Lower leg skin (tissue), 4 donors: Measurements from ENCODE around the gene PAPPA. TPM values are rescaled to one million over a fixed set of nuclear protein-coding genes. Genes with fewer than 3 reads are reported as not detected.

ENCODE experiments used
- DNase-seq, 2 donors: peaks; one replicate each; pipeline ENCODE4 v3.0.0-alpha.2; 2019; ENCODE audit warnings: low spot score in 2 of 2
- H3K4me3 ChIP-seq: fragments of 200-600 bp; sonication (generic); 2 replicates; pipeline ENCODE4 v1.5.1; 2017; ENCODE audit warnings: mild to moderate bottlenecking, low read depth; ENCODE audit not compliant: poor library complexity, severe bottlenecking
- POLR2A ChIP-seq, 2 donors: fragments of 450-650 bp; IDR thresholded peaks; one replicate each; pipeline ENCODE4 v1.6.1; 2016 to 2017; ENCODE audit warnings: antibody characterized with exemption in 2 of 2, mild to moderate bottlenecking in 1 of 2, moderate library complexity in 1 of 2
- WGBS, 2 donors: methylation state at CpG; one replicate each; pipeline ENCODE4 v1.1.5; 2018; 5-methylcytosine and 5-hydroxymethylcytosine counted together
- intact Hi-C: fragments of 100-400 bp; cut with DNase I; formaldehyde crosslinking; loops from one replicate; pipeline ENCODE4 v1.15.0; 2023; ENCODE audit warnings: low total_unique reads
- total RNA-seq, 4 donors: library from RNA; depleted of rRNA; stranded (reverse); fragments of >200 nt; gene quantifications; one replicate each; pipeline ENCODE4 v1.1.0, GENCODE V29; 2016
- TF ChIP-seq, protein P1 (sequence below), 3 donors: fragments of 450-650 bp; IDR thresholded peaks; one replicate each; pipeline ENCODE4 v1.5.1; 2016; ENCODE audit warnings: antibody characterized with exemption in 3 of 3, mild to moderate bottlenecking in 3 of 3, moderate library complexity in 2 of 3

The PAPPA gene
- total RNA-seq, 4 donors from 2014 or later = 0.64 to 2.2 (median 1.9) TPM

GRCh38 chr9:116190637-116191396 is 37.2 kb downstream of the PAPPA start:
- no peak for DNase-seq
- 87 to 88% methylated on average over 6 of the region's 6 CpGs for WGBS, 2 donors

DNA sequence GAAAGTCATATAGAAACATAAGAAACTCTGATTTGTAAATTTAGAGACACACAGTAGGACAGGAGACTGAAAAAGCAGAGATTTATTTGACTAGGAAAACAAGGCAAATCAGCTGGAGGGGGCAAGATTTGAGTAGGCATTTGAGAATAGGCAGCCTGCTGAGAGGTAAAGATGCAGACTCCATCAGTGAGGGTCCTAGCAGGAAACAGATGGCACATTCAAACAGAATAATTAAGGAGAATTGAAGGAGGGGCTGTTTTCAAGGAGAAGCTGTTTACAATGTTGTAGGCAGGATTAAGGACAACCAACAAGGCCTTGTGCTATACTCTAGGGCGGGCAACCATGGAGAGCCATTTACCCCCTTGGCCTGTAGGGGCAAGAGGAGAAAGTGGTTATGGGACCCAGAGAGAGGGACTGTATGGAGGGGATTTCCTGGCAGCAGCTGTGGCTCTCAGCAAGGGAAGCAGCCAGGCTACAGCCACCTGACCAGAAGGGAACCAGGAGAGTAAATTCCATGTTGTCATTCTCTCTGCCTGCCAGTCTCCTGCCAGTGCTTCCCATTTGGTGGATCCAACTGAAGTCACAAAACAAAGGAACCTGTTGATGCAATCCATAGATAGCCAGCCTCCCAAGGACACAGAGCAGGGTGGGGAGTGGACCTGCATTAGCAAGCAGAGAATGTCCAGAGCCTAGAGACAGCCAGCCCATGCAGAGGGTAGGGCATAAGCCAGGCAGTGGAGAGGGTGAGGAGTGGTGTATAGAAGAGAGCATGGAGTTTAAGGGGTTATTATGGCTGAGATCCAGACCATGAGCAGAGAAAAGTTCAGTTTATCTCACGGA is 38.2 kb downstream of the PAPPA start:
- intact Hi-C loops = no loop called here
- WGBS, 2 donors = 86 to 92% methylated on average over 2 of the region's 2 CpGs
- no peak for DNase-seq
- no peak overlapping the region for H3K4me3 ChIP-seq
- TF ChIP-seq, protein P1, sequence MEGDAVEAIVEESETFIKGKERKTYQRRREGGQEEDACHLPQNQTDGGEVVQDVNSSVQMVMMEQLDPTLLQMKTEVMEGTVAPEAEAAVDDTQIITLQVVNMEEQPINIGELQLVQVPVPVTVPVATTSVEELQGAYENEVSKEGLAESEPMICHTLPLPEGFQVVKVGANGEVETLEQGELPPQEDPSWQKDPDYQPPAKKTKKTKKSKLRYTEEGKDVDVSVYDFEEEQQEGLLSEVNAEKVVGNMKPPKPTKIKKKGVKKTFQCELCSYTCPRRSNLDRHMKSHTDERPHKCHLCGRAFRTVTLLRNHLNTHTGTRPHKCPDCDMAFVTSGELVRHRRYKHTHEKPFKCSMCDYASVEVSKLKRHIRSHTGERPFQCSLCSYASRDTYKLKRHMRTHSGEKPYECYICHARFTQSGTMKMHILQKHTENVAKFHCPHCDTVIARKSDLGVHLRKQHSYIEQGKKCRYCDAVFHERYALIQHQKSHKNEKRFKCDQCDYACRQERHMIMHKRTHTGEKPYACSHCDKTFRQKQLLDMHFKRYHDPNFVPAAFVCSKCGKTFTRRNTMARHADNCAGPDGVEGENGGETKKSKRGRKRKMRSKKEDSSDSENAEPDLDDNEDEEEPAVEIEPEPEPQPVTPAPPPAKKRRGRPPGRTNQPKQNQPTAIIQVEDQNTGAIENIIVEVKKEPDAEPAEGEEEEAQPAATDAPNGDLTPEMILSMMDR (IDR thresholded peaks at IDR 0.05) = no peak
- no peak for TF ChIP-seq POLR2A (IDR thresholded peaks at IDR 0.05)

More at GRCh38 chr9:116190637-116191396, 37.2 kb downstream of the PAPPA start:
- TF ChIP-seq POLR2A (IDR thresholded peaks at IDR 0.05) = no peak
- TF ChIP-seq, protein P1 (IDR thresholded peaks at IDR 0.05) = no peak
- H3K4me3 ChIP-seq = no peak overlapping the region
- intact Hi-C loops = no loop called here

DNA sequence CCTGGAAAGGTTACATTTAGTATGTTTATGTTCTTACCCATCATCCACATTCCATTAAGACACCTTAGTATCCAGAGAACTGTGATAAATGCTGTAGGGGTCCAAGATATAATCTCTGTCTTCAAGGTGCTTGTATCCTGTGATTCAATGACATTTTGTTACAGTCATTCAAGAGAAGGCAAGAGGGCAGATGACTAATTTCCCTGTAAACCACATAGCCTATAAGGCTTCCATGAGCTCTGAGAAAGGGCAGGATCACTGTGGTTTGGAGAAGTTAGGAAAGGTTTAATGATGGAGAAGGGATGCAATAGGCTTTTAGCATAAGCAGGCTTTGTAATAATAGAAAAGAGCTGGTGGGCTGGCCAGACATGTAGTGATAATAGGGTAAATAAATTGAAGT is 40.0 kb downstream of the PAPPA start:
- intact Hi-C loops = no loop called here
- no peak overlapping the region for H3K4me3 ChIP-seq
- no peak for DNase-seq
- TF ChIP-seq, protein P1 (IDR thresholded peaks at IDR 0.05) = no peak
- TF ChIP-seq POLR2A (IDR thresholded peaks at IDR 0.05) = no peak

GRCh38 chr9:116196806-116197205 is 43.2 kb downstream of the PAPPA start:
- 69 to 75% methylated on average over 2 of the region's 2 CpGs for WGBS, 2 donors
- intact Hi-C loops = no loop called here
- H3K4me3 ChIP-seq = no peak overlapping the region
- DNase-seq = no peak
- TF ChIP-seq, protein P1 (IDR thresholded peaks at IDR 0.05) = no peak
- no peak for TF ChIP-seq POLR2A (IDR thresholded peaks at IDR 0.05)

GRCh38 chr9:116198344-116198743 is 44.8 kb downstream of the PAPPA start:
- no peak overlapping the region for H3K4me3 ChIP-seq
- no peak for DNase-seq
- TF ChIP-seq, protein P1 (IDR thresholded peaks at IDR 0.05) = no peak
- TF ChIP-seq POLR2A (IDR thresholded peaks at IDR 0.05) = no peak
- 76 to 80% methylated on average over 4 of the region's 4 CpGs for WGBS, 2 donors
- intact Hi-C loops = no loop called here
